Activated CD4-positive, CD25-positive, alpha-beta regulatory T cell (primary cell): ENCODE measurements around the gene PRG2.

Source experiments
- DNase-seq, 4 experiments: peaks; one replicate each; lab custom pipeline; 2025; lab: John Stamatoyannopoulos, UW

The PRG2 gene

DNA sequence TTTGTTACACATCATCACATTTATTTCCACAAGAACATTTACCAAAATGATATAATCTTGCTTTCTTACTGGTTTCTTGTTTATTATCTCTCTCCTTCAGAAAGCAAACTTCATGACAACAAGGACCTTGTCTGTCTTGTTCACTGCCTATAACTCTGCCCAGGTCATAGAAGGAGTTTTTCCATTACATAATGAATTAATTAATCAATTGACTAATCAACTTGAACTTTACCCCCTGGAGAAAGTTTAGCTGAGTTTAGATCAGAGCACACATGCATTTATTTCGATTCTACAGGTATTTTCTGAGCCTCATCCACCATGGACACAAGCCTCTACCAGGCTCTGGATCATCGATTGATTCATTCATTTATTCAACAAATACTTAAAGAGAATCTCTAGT is 6.3 kb upstream of the PRG2 start:
- DNase-seq = no peak

DNA sequence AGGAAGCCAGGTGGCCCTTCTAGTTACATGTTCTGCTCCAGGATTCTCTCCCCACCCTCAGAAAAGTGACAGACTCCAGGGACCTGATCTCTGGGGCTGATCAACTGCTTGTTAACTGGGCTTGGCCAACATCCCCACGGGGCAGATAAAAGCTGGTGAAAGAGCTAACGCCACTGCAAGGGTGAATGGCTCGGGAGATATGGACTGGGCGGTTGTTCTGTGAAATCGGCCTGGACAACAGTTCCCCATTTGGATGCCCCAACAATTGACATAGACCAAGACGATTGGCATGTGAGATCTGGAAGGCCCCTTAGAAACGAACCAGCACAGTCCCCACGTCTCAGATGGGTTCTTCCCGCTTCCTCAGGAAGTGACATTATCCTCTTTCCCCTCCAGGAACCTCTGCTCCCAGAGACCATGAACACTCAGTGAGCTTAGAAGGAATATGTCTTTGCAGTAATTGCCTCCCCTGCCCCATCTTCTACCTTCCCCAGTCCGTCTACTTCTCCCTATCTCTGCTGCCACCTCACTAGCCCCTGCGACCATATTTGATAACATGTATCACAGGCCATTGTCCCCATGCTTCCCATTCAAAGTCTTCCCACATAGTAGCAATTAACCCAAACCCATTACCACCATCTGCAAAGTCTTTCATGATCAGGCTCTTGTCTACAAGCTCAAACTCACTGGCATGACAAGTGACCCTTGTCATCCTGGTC is 5.6 kb upstream of the PRG2 start:
- no peak for DNase-seq

DNA sequence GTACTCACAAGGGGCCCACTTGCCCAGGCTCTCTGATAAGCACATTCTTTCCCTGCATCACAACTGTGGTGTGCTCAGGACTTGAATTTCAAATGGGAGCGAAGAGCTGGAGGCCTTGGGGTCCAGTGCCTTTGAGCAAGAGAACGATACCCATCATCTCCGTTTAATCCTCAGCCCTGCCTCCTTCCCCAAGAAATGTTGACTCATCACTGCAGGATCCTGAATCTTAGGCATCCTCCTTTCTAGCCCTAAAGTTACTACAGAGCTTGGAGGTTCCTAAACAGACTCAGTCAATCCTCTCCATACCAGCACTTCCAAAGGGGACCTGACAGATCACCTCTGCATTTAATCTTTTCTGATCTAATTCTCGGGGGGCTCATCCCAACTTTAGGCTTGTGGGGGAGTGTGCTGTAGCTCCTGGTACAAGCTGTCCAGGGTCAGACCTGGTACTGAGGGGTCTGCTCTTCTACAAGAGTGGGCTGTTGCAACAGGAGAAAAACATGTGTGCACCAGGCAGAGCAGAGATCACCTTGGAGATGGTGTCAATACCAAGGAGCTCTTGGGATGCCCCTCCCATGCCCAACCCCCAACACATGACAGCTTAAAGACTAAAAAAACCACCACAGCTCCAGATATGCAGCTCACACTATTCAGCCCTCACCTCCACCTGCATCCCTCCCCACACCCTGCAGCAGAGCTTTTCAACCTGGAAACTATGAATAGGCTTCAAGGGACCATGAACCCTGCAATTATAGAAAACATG is 3.9 kb upstream of the PRG2 start:
- DNase-seq = no peak

DNA sequence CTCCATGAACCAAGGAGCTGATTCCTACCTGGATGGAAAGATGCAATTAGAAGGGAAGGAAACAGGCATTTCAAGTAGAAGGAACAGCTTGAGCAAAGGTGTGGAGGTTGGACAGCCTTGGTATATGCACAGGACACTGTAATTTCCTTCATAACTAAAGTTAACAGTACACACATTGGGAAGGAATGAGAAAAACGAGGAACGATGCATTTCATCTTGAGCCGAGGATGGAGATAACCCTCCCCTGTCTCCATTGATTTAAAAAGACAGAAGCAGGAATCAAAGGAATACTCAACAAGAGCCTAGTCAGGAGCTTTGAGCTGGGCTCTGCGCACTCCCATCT is 2.3 kb upstream of the PRG2 start:
- no peak for DNase-seq

DNA sequence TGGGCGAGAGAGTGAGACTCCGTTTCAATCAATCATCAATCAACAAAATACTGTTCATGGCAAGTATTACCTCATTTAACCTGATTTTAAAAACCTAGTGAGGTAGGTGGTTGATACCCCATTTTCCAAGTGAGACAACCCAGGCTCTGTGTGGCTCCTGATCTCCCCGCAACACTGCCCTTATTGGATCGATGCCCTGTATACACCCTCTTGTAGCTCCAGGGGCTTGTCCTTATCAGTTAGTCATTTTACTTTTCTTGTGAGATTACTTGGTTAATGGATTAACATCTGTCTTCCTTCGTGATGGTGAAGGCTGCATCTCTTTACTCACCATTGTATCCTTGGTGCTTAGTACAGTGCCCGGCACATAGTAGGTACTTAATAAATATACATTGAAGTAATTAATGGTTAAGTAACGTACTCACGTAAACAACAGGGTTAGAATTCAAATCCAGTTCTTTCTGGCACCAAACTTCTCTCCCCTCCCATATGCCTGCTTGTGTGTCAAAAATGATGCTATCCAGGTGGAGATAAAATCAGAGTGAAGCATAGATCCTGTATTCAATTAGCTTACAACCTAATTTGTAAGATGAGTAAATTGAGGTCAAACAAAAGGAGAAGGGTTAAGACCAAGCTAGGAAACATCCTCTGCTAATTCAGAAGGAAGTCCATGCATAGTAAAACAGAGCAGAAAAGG is 1.8 kb upstream of the PRG2 start:
- no peak for DNase-seq

DNA sequence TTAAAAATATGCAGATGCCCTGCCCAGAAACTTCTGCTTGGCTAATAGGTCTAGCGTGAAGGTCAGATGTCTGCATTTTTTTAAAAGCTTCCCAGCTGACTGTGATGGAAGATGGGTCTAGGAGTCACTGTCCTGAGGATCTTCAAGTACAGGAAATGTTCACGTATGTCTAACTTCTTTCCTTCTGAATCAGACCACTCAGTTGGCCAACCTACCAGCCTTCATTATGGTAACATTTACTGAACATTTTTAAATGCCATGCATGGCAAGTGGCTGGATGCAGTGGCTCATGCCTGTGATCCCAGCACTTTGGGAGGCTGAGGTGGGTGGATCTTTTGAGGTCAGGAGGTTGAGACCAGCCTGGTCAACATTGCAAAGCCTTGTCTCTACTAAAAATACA is 1.1 kb upstream of the PRG2 start:
- DNase-seq = no peak

DNA sequence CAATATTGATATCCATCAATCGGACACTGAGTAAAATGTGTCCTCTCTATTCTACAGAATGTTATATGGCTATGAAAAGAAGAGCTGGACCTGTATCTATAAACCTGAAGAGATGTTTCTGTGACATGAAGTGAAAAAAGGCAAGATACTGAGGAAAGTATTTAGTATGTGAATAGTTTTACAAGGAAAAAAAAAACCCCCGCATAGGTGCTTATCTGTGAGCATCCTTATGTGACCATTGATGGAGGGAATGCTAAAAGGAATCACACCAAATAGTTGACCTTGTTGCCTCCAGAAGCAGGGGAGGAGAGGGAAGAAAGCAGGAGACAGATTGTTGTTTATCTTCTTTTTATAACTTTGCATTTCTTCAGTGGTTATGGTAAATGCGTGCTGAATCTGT is 661 bp upstream of the PRG2 start:
- no peak for DNase-seq

DNA sequence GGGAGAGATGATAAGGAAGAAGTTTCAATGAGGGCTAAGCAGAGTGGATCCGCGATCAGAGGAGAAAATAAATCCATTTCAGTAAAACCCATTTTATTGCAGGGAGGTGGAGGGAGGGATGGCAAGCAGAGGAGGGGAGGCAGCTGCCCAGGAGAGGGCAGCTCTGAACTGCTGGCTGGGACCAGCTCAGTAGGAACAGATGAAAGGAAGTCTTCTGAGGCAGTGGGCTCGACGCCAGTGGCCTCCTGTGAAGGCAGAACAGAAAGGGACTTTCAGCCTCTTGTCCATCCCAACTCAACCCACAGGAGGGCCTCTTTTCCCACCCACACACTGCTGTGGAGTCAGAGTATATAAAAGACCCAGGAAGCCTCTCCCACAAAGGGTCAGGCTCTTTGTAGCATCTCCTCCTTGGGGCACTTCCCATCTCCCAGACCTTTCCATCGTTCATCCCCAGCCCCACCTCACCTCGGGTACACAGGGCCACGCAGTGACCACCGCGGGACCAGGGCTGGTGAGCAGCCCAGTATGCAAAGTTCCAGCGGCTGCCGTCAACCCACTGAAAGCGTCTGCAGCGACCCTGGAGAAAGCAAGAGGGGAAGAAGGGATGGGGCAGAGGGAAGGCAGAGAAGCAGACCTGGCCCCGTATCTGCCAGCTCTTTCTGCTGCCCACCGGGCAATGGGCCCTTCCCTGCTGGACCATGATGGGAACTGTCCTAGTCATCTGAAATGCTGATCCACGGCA is 3.0 kb downstream of the PRG2 start:
- DNase-seq = no peak

DNA sequence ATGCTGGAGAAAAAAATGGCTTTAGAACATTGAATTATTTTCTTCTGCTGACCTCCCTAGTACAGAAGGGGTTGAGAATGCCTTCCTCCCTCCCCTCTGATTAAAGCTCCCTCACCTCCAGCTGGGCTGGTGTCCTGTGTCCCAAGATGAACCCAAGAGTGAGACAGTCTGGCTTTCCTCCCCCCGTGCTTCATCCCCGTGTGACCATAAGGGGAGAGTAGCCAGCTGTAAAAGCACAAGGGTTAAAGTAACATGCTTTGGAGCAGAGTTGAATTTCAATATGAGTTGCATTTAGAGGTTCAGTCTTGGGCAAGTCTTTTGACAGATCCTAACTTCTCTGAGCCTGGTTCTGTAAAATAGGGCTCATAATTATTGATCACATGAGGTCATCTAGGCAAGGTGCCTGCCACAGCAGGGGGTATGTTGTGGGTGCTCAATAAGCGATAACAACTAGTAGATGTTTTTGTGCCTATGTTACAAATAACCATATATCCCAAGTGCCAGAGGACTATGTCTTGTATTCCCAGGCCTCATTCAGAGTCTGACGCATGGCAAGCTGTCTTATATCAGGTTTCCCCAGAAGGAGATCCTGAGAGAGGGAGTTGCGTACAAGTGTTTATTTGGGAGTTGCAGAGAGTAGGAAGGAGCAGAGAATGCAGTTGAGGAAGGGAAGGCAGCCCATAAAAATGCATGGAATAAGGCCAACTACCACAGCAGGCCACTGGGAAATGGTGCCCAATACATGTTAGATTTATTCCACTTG is 4.1 kb downstream of the PRG2 start:
- no peak for DNase-seq

DNA sequence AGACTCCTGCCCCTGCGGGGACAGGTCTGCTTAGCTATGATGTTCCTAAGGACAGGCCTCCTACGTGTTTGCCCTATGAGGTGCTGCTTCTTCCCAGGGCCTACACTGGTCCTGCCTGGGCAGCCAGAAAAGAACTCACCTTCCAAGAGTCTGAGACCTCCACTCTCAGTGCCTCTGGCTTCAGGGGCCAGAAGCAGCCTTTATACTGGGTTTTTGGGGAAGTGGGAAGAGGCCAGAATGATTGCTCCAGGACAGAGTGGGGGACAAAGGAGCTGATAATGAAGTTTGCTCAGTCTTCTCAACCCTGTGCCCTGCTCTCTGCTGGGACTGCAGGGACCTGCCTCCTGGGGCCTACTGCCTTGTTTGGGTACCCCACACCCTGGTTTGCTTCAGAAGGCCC is 9.5 kb downstream of the PRG2 start, which contains the start of gene PRG3:
PRG3 (minus strand) TSS at position 176 of the 400 bp plus-strand sequence. CDS start 442 bp downstream, outside the sequence.
- DNase-seq = no peak

DNA sequence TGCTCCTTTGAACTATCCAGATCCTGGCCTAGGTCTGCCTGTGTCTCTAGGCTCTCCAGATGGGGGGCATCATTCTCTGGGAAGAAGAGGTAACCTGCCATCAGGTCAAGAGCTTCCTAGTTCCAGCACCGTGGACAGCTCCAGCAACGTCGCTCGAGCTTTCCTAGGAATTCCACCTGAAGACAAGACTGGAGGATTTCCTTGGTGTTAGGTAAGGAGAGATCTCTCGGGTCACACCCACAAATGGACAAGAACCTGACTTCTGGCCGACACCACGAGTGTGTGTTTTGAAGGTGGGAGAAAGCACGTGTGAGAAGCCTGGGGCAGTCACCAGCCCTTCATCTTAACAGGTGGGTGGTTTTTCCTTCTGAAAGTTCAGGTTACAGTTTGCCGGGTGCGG is 10.7 kb downstream of the PRG2 start:
- DNase-seq = no peak

DNA sequence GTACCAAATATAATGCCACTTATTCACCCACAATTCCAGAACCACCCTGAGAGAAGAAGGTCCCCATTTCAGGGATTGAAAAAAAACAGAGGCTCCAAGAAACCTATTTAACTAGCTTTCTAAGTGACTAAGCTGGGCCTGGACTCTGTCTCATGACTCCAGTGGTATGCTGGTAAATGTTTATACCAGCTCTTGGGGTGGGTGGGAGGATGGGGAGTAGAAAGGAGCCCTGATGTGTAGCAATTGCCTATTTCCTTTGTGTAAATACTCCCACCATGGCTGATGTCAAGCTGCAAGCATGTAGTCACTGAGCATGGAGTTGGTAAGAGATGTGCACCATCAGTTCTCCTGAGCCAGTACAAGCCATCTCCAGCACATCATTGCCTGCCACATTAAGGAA is 12.3 kb downstream of the PRG2 start:
- DNase-seq = no peak

DNA sequence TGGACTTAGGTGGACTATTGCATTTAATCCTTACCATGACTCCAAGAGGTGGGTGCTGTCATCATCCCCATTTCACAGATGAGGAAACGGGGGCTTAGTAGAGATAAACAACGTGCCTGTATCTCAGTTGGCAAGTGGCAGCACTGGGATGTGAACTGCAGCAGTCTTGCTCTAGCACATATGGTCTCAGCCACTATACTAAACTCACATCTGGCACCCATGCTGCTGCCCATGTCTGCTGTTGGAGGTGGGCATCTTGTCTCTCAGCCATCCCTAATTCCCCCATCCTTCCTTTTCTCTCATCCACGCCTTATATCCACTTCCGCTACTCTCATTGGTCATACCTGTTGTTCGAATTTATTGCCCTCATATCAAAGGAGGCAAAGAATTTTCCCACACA is 13.3 kb downstream of the PRG2 start:
- no peak for DNase-seq

DNA sequence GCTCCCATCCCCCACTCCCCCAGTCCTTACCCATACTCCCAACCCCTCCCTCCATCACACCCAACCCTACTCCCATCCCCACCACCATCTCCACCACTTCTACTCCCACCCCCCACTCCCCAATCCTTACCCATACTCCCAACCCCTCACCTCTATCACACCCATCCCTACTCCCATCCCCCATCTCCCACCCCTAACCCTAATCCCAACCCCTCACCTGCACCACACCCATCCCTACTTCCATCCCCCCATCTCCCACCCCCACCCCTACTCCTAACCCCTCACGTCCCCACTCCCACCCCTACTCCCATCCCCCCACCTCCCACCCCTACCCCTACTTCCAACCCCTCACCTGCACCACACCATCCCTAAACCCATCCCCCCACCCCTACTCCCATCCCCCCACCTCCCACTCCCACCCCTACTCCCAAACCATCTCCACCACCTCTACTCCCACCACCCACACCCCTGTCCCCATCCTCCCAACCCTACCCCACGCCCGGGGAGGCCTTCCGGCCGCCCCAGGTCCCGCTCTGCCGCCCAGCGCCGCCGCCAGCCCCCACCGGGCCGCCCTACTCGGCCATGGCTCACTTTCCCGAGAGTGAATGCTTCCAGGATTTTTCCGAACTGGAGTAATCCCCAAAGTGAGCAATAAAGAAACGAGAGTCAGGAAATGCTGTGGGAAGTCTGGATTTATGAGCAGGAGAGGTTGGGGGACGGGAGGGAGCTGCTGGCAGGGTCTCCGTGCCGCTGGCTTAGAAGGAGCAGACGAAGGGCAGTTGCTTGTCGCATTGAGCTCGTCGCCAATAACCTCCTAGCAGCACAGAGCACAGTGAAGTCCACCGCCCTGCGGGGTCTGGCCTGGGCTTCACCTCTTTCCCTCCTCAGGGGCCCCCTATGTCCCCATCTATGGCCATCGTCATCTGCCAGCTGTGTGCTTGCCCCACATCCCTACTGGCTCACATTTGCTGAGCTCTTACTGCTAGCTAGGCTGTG is 14.1 kb downstream of the PRG2 start:
- no peak for DNase-seq

DNA sequence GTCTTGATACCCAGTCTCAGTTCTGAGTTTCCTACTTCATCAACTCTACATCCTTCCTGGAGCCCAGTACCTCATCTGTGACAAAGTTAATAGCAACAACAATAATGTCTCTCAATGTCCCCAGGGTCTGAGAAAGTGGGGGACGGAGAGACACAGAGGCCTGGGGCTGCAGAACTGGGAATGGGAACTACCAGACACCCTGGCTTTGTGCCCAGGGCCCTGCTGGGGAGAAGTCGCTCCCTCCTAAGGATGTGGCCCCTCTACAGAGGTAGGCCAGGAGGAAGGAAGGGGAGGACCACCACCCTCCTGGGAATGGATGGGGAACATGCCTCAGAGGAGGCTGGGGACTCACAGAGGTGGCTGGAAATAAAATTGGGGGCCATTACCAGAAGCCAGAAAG is 15.0 kb downstream of the PRG2 start:
- DNase-seq = no peak

DNA sequence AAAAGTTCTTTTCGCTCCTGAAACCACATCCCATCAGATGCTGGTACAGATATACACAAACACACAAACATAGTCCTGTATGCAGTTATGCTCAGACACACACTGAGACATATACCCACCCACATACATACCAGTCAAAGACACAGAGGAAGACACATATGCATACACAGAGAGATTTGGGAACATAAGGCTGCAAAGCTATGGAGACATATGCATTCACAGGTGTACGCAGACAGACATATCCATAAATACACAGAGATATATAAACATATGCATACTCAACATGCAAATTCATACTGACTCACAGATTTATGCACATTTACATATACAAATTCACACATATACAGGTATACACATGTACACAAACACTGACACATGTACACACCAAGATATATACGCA is 15.5 kb downstream of the PRG2 start:
- DNase-seq = no peak

DNA sequence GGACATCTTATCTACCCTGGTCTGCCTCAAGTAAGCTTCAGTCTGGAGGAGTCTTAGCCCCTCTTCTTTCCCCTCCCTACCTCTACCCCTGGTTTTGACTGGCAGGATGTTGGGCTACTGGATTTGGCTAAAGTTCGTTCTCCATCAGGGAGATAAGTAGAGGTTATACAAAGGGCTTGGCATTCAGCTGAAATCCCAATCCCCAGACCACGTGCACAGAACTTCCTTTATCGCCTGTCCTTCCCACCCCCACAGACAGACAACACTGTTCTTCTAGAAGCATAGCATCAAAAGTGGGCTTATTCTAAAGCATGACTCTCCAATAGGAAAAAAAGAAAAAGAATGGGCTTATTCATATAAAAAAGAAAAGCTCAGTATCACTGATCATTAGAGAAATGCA is 17.3 kb downstream of the PRG2 start:
- DNase-seq = no peak

DNA sequence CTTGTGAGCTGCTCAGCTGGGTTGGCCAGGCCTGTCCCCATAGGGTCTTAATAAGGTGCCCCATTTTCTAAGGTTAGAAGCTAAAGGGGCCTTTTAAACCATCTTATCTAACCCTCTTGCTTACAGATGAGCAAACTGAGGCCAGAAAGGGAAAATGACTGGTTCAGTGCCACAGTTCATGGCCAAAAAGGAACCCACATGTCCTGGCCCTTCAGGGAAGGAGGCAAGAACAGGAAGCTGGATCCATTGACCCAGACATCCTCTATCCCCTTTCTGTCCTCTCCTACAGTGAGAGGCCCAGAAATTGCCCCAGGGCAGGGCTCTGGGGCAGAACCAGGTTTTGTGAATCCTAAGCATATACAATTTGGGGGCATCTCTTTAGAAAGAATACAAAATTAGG is 19.5 kb downstream of the PRG2 start:
- DNase-seq = no peak

DNA sequence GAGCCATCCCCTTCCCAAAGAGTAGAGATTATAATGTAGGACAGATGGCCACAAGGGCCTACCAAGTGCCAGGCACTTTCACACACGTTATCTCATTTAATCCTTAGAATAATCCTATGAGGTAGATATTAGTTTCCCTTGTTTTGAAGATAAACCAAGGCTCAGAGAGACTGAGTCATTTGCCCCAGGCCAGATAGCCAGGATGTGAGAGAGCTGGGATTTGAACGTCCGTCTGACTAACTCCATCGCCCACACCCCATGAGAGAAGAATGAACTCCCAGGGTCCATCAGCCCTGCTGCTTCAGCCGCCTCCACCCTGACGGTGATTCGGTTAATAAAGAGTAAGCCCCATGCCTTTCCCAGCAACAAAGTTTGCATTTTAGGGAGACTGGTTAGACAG is 20.2 kb downstream of the PRG2 start:
- no peak for DNase-seq

DNA sequence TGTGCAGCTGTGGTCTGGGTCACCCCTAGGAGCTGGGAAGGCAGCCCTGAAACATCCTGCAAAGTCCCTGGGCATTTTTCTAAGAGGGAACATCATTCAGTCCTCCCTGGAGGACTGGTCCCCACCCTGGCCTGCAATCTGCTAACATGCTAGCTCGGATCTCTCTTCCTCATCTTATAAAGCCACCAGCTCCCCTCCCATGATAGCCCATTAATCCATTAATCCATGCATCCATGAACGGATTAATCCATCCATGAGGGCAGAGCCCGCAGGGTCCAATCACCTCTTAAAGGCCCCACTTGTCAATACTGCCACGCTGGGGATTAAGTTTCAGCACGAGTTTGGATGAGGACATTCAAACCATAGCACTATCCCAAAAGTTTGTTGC is 21.6 kb downstream of the PRG2 start:
- no peak for DNase-seq
